ENCODE data around the gene PNPLA7.
"Not testable (repeated sequence)": the region's sequence is repeated elsewhere in the genome, so short reads cannot be mapped to it uniquely, and the experiment has no call there.

Gene PNPLA7

DNA sequence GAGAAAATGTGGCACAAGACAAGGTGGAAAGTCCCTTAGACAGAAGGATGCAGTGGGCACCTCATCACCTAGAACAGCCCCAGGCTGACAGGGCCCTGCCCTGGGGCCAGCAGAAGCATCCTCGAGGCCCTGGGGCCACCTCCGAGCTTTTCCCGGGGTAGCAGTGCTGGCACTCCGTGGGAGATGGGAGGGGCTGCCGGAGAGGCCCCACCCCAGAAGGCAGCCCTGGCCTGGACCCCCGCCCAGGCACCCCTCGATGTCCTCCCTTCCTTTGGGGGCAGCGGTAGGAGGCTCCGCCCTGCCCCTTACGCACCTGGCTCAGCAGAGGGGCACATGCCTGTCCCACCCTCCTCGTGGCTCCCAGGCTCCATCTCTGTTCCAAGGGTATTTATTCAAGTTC lies 73.3 kb downstream of the PNPLA7 start:
- DNase-seq (ENCODE audit: low spot score), result no peak
- in situ Hi-C loops (cut with MboI; ENCODE audit: low pct_unique_long_range_greater_than_20kb, low sequenced_read_pairs, unreplicated experiment), result no loop called here
- TF ChIP-seq, protein P1, sequence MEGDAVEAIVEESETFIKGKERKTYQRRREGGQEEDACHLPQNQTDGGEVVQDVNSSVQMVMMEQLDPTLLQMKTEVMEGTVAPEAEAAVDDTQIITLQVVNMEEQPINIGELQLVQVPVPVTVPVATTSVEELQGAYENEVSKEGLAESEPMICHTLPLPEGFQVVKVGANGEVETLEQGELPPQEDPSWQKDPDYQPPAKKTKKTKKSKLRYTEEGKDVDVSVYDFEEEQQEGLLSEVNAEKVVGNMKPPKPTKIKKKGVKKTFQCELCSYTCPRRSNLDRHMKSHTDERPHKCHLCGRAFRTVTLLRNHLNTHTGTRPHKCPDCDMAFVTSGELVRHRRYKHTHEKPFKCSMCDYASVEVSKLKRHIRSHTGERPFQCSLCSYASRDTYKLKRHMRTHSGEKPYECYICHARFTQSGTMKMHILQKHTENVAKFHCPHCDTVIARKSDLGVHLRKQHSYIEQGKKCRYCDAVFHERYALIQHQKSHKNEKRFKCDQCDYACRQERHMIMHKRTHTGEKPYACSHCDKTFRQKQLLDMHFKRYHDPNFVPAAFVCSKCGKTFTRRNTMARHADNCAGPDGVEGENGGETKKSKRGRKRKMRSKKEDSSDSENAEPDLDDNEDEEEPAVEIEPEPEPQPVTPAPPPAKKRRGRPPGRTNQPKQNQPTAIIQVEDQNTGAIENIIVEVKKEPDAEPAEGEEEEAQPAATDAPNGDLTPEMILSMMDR (IDR thresholded peaks at IDR 0.05; ENCODE audit: extremely low read depth, insufficient read depth, missing control alignments), result no peak

DNA sequence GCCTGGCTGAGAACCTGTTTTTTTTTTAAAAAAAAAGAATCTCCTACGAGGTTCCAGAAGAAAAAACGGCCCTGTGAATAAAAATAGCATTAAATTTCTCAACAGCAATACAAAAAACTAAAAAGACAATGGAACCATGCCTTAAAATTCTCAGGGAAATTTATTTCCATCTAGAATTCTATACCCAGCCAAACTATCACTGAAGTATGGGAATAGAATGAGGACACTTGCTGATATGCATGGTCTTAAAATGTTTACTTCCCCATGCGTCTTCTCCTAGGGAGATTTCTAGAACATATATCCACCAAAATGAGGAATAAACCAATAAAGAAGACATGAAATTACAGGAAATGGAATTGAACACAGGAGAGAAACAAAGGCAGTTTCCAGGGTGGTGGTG lies 74.5 kb downstream of the PNPLA7 start:
- in situ Hi-C loops (cut with MboI; ENCODE audit: low pct_unique_long_range_greater_than_20kb, low sequenced_read_pairs, unreplicated experiment), result no loop called here
- DNase-seq (ENCODE audit: low spot score), result no peak
- TF ChIP-seq, protein P1 (IDR thresholded peaks at IDR 0.05; ENCODE audit: extremely low read depth, insufficient read depth, missing control alignments), result no peak

DNA sequence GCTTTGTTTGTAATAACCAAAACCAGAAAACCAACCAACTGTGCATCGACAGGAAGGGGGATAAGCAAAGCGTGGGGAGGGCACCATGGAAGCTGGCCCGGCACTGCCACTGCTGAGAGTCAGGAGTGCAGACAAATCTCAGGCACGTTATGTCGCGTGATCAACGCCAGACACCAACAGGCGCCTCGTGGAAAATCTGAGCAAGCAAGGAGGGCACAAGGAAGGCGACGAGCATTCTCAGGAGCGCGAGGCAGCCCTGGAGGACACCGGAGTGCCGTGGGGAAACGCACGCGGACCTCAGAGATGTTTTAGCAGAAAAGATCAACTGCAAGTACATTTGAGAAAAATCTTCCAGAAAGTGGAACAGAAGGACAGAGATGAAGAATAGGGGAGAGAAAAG lies 75.9 kb downstream of the PNPLA7 start:
- in situ Hi-C loops (cut with MboI; ENCODE audit: low pct_unique_long_range_greater_than_20kb, low sequenced_read_pairs, unreplicated experiment), result no loop called here
- TF ChIP-seq, protein P1 (IDR thresholded peaks at IDR 0.05; ENCODE audit: extremely low read depth, insufficient read depth, missing control alignments), result no peak

DNA sequence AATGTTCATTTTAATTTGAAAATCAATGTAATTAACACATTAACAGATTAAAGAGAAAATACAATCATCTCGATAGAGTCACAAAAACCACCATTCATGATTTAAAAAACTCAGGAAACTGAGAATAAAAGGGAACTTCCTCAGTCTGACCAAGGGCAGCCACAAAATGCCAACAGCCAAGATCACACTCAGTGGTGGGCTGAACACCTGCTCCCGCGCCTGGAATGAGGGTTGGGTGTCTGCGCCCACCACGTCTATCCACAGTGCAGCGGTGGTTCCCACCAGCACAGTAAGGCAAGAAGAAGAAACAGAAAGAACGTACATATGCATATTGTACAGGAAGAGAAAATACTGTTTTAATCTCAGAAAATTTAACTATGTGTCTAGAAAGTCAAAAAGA lies 79.4 kb downstream of the PNPLA7 start:
- no peak for DNase-seq (ENCODE audit: low spot score)
- TF ChIP-seq, protein P1 (IDR thresholded peaks at IDR 0.05; ENCODE audit: extremely low read depth, insufficient read depth, missing control alignments), result no peak
- in situ Hi-C loops (cut with MboI; ENCODE audit: low pct_unique_long_range_greater_than_20kb, low sequenced_read_pairs, unreplicated experiment), result no loop called here

More for the DNA sequence above, 75.9 kb downstream of the PNPLA7 start:
- no peak for DNase-seq (ENCODE audit: low spot score)

DNA sequence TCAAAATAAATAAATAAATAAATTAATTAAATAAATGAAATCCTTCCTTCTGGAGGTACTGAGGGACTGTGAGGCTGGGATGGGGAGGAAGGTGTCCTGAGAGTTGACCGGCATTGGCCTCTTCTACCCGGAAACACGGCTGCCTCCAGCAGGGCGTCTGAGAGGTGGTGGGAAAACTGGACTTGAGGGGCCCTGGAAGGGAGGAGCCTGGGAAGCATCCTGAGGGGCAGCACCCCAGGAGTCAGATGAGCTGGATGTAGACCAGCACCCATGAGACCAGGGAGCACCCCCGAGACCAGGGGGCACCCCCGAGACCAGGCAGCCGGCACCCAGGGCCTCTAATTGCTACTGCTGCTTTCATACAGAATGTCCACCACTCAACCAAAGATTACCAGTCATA lies 82.3 kb downstream of the PNPLA7 start:
- TF ChIP-seq, protein P1 (IDR thresholded peaks at IDR 0.05; ENCODE audit: extremely low read depth, insufficient read depth, missing control alignments), result no peak
- no peak for DNase-seq (ENCODE audit: low spot score)
- in situ Hi-C loops (cut with MboI; ENCODE audit: low pct_unique_long_range_greater_than_20kb, low sequenced_read_pairs, unreplicated experiment), result no loop called here

DNA sequence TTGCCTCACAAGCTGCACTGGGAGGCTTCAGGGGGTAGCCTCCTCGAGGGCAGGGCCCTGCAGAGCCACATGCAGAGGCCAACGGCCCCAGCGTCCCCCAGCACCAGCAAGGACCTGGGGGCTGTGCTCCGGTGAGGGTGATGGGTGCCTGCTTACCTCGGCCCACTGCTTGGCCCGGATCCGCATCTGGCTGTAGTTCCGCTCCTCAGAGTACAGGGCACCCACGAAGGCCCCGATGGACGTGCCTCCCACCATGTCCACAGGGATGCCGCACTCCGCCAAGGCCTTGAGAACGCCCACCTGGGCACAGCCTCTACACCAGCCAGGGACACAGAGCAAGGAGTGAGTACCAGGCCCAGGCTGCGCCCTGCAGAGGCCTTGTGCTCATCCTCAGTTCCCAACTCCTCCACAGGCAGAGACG lies 83.0 kb downstream of the PNPLA7 start:
- no peak for DNase-seq (ENCODE audit: low spot score)
- in situ Hi-C loops (cut with MboI; ENCODE audit: low pct_unique_long_range_greater_than_20kb, low sequenced_read_pairs, unreplicated experiment), result no loop called here
- TF ChIP-seq, protein P1 (IDR thresholded peaks at IDR 0.05; ENCODE audit: extremely low read depth, insufficient read depth, missing control alignments), result no peak

DNA sequence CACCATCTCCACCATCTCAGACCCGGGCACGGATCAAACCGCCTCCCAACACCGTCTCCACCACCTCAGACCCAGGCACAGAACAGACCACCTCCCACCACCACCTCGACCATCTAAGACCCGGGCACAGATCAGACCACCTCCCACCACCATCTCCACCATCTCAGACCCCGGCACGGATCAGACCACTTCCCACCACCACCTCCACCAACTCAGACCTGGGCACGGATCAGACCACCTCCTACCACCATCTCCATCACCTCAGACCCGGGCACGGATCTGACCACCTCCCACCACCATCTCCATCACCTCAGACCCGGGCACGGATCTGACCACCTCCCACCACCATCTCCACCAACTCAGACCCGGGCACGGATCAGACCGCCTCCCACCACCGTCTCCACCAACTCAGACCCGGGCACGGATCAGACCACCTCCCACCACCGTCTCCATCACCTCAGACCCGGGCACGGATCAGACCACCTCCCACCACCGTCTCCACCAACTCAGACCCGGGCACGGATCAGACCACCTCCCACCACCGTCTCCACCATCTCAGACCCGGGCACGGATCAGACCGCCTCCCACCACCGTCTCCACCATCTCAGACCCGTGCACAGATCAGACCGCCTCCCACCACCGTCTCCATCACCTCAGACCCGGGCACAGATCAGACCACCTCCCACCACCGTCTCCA lies 83.7 kb downstream of the PNPLA7 start:
- DNase-seq (ENCODE audit: low spot score); in situ Hi-C loops (cut with MboI; ENCODE audit: low pct_unique_long_range_greater_than_20kb, low sequenced_read_pairs, unreplicated experiment): not testable (repeated sequence)

Measured in GM13977 (cell line).